GM19193 (cell line): Measurements from ENCODE around the gene NEUROD6.

Source experiments
- POLR2A ChIP-seq: IDR thresholded peaks from 4 replicates; pipeline ENCODE4 v1.6.1; 2011; ENCODE audit not compliant: insufficient read depth, insufficient read length; ENCODE audit errors: extremely low read depth

NEUROD6 gene

DNA sequence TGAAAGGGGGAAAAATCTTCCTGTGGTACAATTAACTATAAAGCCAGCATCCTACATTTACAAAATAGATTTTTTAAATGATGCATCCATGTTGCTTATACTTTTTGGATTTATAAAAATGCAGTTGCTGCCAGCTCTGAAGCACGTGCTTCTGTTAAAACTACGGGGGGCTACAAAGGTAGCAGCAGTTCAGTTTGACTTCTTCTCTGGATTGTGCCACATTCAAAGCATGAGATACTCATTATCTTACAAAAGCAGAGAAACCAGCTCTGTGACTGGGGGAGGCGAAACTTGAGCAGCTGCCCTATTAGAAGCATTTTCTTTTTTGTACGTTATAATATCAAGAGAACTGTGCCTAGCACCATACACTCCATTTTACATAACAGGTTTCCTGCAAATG, 31.1 kb downstream of the NEUROD6 start:
- TF ChIP-seq POLR2A: no peak

- no peak for TF ChIP-seq POLR2A
Observed at GRCh38 chr7:31308652-31309051, 31.9 kb downstream of the NEUROD6 start.

GRCh38 chr7:31307972-31308371, 32.6 kb downstream of the NEUROD6 start:
- no peak for TF ChIP-seq POLR2A

GRCh38 chr7:31305260-31305659, 35.3 kb downstream of the NEUROD6 start:
- no peak for TF ChIP-seq POLR2A

DNA sequence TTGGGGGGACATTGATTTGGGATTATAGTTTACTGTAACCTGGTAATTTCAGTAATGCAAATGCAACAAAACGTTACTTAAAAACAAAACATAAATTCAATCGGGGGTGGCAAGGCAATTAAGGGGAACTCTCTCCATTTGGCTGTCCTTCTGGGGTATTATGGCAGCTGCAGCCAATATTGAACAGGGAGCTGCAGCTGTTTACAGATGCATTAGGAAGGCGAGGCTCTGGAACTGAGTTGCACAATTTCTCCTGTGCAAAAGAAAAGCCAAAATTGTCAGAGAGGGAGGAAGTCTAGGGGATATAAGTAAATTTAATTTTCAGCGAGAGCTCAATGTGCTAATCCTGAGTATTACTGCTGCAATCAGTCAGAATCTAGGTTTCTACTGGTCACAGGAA, 36.1 kb downstream of the NEUROD6 start:
- no peak for TF ChIP-seq POLR2A

DNA sequence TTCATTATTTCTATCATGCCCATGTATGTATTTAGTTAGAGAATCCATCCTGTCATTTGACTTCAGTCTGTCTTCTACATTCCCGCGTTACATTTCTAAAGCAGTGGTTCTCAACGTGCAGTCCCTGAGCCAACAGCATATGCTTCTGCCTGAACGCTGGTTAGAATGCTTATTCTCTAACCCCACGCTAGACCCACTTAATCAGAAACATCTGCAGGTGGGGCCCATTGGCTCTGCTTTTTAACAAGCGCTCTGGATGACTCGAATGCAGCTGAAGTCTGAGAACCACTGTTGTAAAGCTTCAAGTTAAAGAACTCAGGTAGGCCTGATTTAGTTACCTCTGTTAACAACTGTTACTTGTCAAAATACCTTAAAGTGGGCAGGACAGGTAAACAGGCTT, 38.2 kb downstream of the NEUROD6 start:
- no peak for TF ChIP-seq POLR2A

DNA sequence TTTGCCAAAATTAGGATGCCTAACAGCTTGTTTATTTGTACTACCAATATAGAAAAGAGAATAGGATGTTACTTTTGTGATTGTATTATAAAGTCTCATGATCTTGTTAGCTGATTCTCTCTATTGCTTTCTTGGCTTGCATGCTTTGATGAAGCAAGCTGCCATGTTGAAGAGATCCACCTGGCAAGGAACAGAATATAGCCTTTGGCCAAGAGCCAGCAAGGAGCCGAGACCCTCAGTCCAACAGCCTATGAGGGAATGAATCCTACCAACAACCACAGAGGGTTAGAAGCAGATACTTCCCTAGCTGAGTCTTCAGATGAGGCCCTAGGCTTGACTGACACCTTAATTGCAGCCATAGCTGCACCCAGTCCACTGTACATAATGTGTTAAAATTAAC, 41.2 kb downstream of the NEUROD6 start:
- no peak for TF ChIP-seq POLR2A

- no peak for TF ChIP-seq POLR2A
Observed at GRCh38 chr7:31290601-31291000, 49.9 kb downstream of the NEUROD6 start.
